CD4-positive, alpha-beta T cell treated with Interleukin-4 for 4 hours (primary cell): ENCODE results near the gene EIF3L.
"Not testable (repeated sequence)": the region's sequence is repeated elsewhere in the genome, so short reads cannot be mapped to it uniquely, and the experiment has no call there.

ENCODE experiments used
- DNase-seq: peaks from one replicate; pipeline ENCODE4 v3.0.0-alpha.2; 2020

The EIF3L gene

GRCh38 chr22:37849089-37849751 is at the start of gene EIF3L:
Gene EIF3L, plus strand, starts transcription at chr22:37849419. Its CDS starts 31 bp downstream, at chr22:37849450.
- DNase-seq = peak; percentile 87

GRCh38 chr22:37799979-37800378 is 49.2 kb upstream of the EIF3L start:
- not testable (repeated sequence) for DNase-seq

GRCh38 chr22:37801946-37802309 is 47.3 kb upstream of the EIF3L start:
- DNase-seq = no peak

GRCh38 chr22:37802310-37803194 is 46.7 kb upstream of the EIF3L start:
- DNase-seq = no peak

- no peak for DNase-seq
Measured at GRCh38 chr22:37803195-37803638, 46.0 kb upstream of the EIF3L start.

GRCh38 chr22:37803639-37804351 is 45.4 kb upstream of the EIF3L start:
- no peak for DNase-seq

- DNase-seq = no peak
Measured at GRCh38 chr22:37804352-37804880, 44.8 kb upstream of the EIF3L start.

- peak; percentile 61 for DNase-seq
Measured at GRCh38 chr22:37804881-37805809, 44.1 kb upstream of the EIF3L start.

- DNase-seq = no peak
Measured at GRCh38 chr22:37805810-37806277, 43.4 kb upstream of the EIF3L start.

GRCh38 chr22:37806409-37807333 is 42.5 kb upstream of the EIF3L start:
- DNase-seq = no peak

GRCh38 chr22:37807410-37808293 is 41.6 kb upstream of the EIF3L start, which contains the start of gene GCAT:
Gene GCAT, plus strand, starts transcription at chr22:37807934. Its CDS starts 34 bp downstream, at chr22:37807968.
- peak; percentile 87 for DNase-seq

- DNase-seq = no peak
Measured at GRCh38 chr22:37808294-37808657, 40.9 kb upstream of the EIF3L start.

GRCh38 chr22:37809672-37810333 is 39.4 kb upstream of the EIF3L start:
- no peak for DNase-seq

- DNase-seq = no peak
Measured at GRCh38 chr22:37811867-37812266, 37.4 kb upstream of the EIF3L start.

- no peak for DNase-seq
Measured at GRCh38 chr22:37812869-37813678, 36.1 kb upstream of the EIF3L start.

GRCh38 chr22:37815593-37815992 is 33.6 kb upstream of the EIF3L start:
- DNase-seq = no peak

GRCh38 chr22:37816543-37817180 is 32.6 kb upstream of the EIF3L start:
- no peak for DNase-seq
